Measurements from ENCODE around the gene MED13.

- TF ChIP-seq CTCF (IDR thresholded peaks at IDR 0.05) = no peak
- no peak for TF ChIP-seq POLR2A (IDR thresholded peaks at IDR 0.05)
These were observed 36.4 kb upstream of the MED13 start for GRCh38 chr17:62101515-62101914.
